ENCODE data around the gene IL1RAP.
"Not testable (repeated sequence)": the region's sequence is repeated elsewhere in the genome, so short reads cannot be mapped to it uniquely, and the experiment has no call there.

The IL1RAP gene

GRCh38 chr3:190513409-190514370 lies at the start of gene IL1RAP:
IL1RAP (plus strand) TSS chr3:190514085; CDS start chr3:190564290, 50,205 bp downstream.
- in situ Hi-C loops (cut with MboI; ENCODE audit: low sequenced_read_pairs), result no loop called here

GRCh38 chr3:190467922-190468321 lies 46.0 kb upstream of the IL1RAP start:
- in situ Hi-C loops (cut with MboI; ENCODE audit: low sequenced_read_pairs), result no loop called here

- in situ Hi-C loops (cut with MboI; ENCODE audit: low sequenced_read_pairs), result not testable (repeated sequence)
These were observed 40.6 kb upstream of the IL1RAP start for GRCh38 chr3:190473261-190473660.

GRCh38 chr3:190481779-190482178 lies 32.1 kb upstream of the IL1RAP start:
- in situ Hi-C loops (cut with MboI; ENCODE audit: low sequenced_read_pairs), result no loop called here

DNA sequence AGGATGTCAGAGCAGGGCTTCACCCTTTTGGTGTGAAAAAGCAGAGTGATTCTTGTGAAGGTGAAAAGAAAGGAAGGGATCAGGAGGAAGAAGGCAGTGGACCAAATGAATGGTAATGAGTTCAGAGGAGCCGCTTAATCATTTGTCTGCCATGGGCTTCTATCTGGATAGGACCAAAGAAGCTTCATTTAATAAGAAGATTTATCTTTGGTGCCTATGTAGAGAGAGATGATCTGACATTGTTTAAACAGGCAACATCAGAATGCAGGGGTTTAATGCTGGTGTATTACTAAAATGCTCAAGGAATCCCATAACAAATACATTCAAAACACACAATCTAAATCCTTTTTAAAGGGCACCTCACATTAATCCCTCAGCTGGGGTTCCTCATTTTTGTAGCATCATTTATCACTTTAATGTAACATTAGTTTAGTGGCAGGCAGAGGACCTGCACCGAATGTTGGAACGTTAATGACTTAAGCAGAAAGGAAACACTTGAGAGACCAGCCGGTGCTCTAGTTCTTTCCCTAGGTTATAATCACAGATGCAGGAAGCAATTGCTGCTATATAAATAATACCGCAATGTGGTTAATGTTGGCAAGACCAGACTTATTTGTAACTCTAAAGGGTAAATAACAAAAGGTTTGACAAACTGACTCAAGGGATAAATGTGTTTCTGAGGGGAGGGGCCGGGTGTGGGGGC lies 27.9 kb upstream of the IL1RAP start:
- in situ Hi-C loops (cut with MboI; ENCODE audit: low sequenced_read_pairs), result no loop called here

DNA sequence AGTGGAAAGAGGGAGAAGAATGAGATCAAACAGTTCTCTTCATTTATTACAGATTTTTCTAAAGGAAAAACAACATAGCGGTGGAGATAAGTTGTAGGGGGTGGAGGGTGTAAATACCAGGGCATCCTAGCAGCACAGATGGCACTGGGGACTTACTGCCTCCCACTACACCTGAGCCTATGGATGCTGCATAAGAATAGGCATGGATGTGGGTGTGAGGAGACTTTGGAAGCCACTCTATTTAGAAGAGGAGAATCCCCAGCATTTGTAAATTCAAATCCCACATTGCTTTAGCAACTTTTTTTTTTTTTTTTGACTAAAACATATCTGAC lies 27.4 kb upstream of the IL1RAP start:
- in situ Hi-C loops (cut with MboI; ENCODE audit: low sequenced_read_pairs), result no loop called here

- in situ Hi-C loops (cut with MboI; ENCODE audit: low sequenced_read_pairs), result no loop called here
These were observed 26.8 kb upstream of the IL1RAP start for GRCh38 chr3:190486908-190487607.

DNA sequence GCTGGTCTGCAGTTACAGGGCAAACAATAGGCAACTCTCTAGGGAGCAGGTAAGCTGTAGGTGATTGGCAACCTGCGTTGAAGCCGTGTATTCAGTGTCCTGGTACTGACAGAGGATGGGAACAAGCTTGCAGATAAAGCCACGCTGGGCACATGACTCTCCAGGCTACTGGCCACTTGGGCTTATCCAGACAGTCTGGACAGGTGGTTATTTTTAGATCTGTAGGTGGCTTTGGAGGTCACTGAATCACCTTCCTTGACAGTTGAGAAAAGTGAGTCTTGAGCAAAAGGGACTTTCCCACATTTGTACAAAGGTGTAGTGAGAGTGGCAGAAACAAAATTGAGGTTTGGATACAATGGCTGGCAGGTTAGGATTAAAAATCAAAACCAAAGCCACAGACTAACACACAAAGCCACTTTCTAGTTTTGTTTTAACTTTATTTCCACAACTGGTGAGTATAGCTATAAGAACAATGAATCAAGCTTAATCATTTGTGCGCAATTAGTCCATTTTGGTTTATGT lies 22.3 kb upstream of the IL1RAP start:
- in situ Hi-C loops (cut with MboI; ENCODE audit: low sequenced_read_pairs), result no loop called here

DNA sequence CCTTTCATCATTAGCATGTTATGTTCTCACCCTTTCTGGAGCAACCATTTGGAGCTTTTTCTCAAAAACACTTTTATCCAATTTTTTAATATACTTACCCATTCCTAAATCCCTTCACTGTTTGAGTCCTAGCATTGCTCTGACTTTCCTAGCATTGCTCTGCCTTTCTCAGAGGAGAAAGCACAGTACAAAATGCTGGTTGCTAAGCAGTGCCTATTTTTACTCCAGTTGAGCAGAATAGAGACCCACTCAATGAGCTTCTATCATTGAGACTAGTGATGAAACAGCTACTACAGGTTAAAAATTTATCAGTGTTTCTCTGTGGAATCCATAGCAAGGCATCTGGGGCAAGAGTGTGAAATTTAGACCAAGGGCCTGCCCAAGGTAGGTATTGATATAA lies 21.8 kb upstream of the IL1RAP start:
- in situ Hi-C loops (cut with MboI; ENCODE audit: low sequenced_read_pairs), result no loop called here

DNA sequence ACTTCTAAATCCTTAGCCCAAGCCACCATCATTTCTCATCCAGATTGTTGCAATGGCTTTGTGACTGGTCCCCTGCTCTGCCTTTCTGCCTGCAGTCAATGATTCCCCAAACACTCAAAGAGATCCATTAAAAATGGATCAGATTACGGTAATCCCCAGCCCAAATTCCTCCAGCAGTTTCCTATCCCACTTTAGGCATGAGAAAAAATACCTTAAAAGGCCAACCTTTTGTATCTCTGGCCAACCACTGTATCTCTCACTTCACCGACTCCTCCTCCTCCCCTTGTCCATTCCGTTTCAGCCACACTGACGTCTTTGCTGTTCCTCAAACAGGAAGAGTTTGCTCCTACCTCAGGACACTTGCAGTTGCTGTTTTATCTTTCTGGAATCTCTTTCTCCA lies 20.9 kb upstream of the IL1RAP start:
- in situ Hi-C loops (cut with MboI; ENCODE audit: low sequenced_read_pairs), result no loop called here

DNA sequence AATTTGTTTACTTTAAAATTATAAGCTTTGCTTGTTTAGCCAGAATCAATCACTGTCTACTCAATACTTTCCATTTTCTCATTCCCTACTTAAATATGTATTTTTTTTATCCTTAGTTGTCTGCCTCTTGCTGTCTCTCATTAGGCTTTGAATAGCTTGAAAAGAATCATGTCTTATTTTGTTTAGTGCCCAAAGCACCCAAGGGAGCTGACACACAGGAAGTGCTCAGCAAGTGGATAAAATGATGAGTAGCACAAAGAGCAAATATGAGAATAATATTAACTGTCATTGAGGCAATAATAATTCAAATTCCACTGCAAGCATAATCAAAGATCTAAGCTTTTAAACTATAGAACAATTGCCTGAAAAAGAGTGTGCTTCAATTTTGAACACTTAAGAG lies 19.0 kb upstream of the IL1RAP start:
- in situ Hi-C loops (cut with MboI; ENCODE audit: low sequenced_read_pairs), result no loop called here

GRCh38 chr3:190495354-190495753 lies 18.5 kb upstream of the IL1RAP start:
- in situ Hi-C loops (cut with MboI; ENCODE audit: low sequenced_read_pairs), result no loop called here

GRCh38 chr3:190495796-190496195 lies 18.1 kb upstream of the IL1RAP start:
- in situ Hi-C loops (cut with MboI; ENCODE audit: low sequenced_read_pairs), result no loop called here

- in situ Hi-C loops (cut with MboI; ENCODE audit: low sequenced_read_pairs), result no loop called here
These were observed 17.0 kb upstream of the IL1RAP start for GRCh38 chr3:190496859-190497258.

- in situ Hi-C loops (cut with MboI; ENCODE audit: low sequenced_read_pairs), result no loop called here
These were observed 16.1 kb upstream of the IL1RAP start for GRCh38 chr3:190497811-190498210.

DNA sequence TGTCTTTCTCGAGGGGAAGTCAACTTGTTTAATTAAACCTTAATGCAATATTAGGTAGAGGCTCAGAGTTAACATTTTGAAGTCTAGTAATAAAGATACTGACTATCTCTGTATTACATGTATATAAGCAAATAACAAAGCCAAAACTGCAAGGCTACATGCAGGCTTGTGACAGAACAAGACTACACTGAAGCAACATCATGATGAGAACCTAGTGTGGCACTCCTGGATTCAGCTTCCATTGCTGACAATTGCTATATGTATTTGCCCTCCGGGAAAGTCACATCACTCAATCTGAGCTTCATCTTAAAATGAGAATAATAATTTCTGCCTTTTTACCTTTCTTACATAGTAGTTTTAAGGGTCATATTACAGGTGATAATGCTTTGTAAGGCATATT lies 15.6 kb upstream of the IL1RAP start:
- in situ Hi-C loops (cut with MboI; ENCODE audit: low sequenced_read_pairs), result no loop called here

DNA sequence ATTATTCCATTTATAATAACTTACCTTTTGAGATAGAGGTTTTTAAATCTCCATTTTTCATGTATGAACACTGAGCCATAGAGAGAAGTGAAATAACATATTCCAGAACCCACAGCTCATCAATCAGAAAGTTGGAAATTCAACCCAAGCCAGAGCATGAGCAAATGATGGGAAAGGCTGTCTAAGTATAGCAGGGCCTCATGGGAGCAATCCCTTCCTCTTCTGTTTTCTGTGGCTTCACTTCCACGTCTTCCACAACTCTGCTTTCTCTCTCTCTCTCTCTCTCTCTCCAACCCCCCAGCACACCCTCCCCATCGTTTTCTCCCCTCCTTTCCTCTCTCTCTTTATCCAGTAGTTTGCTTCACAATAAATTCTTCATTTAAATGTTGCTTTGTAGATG lies 14.8 kb upstream of the IL1RAP start:
- in situ Hi-C loops (cut with MboI; ENCODE audit: low sequenced_read_pairs), result no loop called here

DNA sequence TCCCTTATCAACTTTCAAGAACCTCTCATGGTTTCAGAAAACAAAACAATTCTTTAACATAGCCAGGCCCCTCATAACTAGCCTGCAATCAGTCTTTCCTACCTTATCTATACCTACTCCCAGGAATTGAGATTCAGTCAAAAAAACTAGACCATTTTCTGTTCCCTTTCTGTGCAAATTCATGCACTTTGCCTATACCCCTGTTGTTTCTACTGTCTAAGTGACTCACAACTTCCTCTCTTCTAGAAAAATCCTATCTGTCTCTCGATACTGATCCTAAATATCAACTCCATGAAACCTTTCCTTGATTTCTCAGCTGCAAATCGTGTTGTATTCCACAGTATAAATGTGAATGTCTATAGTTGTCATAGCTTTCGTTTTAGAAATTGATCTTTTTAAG lies 10.9 kb upstream of the IL1RAP start:
- in situ Hi-C loops (cut with MboI; ENCODE audit: low sequenced_read_pairs), result no loop called here

- in situ Hi-C loops (cut with MboI; ENCODE audit: low sequenced_read_pairs), result no loop called here
These were observed 9.3 kb upstream of the IL1RAP start for GRCh38 chr3:190504354-190505125.

GRCh38 chr3:190505381-190506003 lies 8.4 kb upstream of the IL1RAP start:
- in situ Hi-C loops (cut with MboI; ENCODE audit: low sequenced_read_pairs), result no loop called here
